Loucy (cell line): ENCODE results near the gene REV1.

Experiments
- H2AFZ ChIP-seq: fragments of 200-600 bp; sonication (generic); 2 replicates; pipeline ENCODE4 v1.6.0; 2016; ENCODE audit warnings: antibody characterized with exemption, mild to moderate bottlenecking, low read length, moderate library complexity
- H3F3A ChIP-seq: fragments of 200-600 bp; 2 replicates; pipeline ENCODE4 v1.6.0; 2016; ENCODE audit warnings: antibody characterized with exemption, low read depth, mild to moderate bottlenecking
- H3K27me3 ChIP-seq: fragments of 200-600 bp; sonication (generic); 2 replicates; pipeline ENCODE4 v1.6.1; 2014; ENCODE audit warnings: low read length, mild to moderate bottlenecking; ENCODE audit not compliant: insufficient read depth, poor library complexity, severe bottlenecking
- H3K36me3 ChIP-seq: fragments of 200-600 bp; sonication (generic); 2 replicates; pipeline ENCODE4 v1.6.1; 2016; ENCODE audit warnings: low read length; ENCODE audit not compliant: insufficient read depth
- H3K4me1 ChIP-seq: fragments of 200-600 bp; sonication (generic); 2 replicates; pipeline ENCODE4 v1.5.1; 2014; ENCODE audit warnings: low read length, mild to moderate bottlenecking; ENCODE audit not compliant: insufficient read depth, poor library complexity, severe bottlenecking
- H3K4me2 ChIP-seq: fragments of 200-600 bp; sonication (generic); 2 replicates; pipeline ENCODE4 v1.6.0; 2014; ENCODE audit warnings: antibody characterized with exemption, low read length, low read depth, mild to moderate bottlenecking; ENCODE audit not compliant: poor library complexity, severe bottlenecking
- H3K4me3 ChIP-seq: fragments of 200-600 bp; sonication (generic); 2 replicates; pipeline ENCODE4 v1.5.1; 2014; ENCODE audit warnings: low read length, mild to moderate bottlenecking, mixed read lengths; ENCODE audit not compliant: poor library complexity, severe bottlenecking
- H3K79me2 ChIP-seq: fragments of 200-600 bp; sonication (generic); 2 replicates; pipeline ENCODE4 v1.6.1; 2014; ENCODE audit warnings: low read length; ENCODE audit not compliant: insufficient read depth
- H3K9ac ChIP-seq: fragments of 200-600 bp; sonication (generic); 2 replicates; pipeline ENCODE4 v1.6.0; 2014; ENCODE audit warnings: mild to moderate bottlenecking, low read depth, low read length, moderate library complexity; ENCODE audit not compliant: poor library complexity, severe bottlenecking
- H3K9me2 ChIP-seq: fragments of 200-600 bp; sonication (generic); replicated peaks from 2 replicates; pipeline ENCODE4 v1.6.1; 2016; ENCODE audit warnings: low read depth, low read length, mixed read lengths
- H3K9me3 ChIP-seq: fragments of 200-600 bp; sonication (generic); 2 replicates; pipeline ENCODE4 v1.6.1; 2014; ENCODE audit warnings: mild to moderate bottlenecking, antibody characterized with exemption, low read length, low read depth; ENCODE audit not compliant: insufficient read depth
- H4K20me1 ChIP-seq: fragments of 200-600 bp; sonication (generic); 2 replicates; pipeline ENCODE4 v1.6.0; 2014; ENCODE audit warnings: antibody characterized with exemption, low read length, mild to moderate bottlenecking; ENCODE audit not compliant: insufficient read depth, poor library complexity, severe bottlenecking
- CTCF ChIP-seq: fragments of 200-600 bp; sonication (generic); conservative IDR thresholded peaks from 2 replicates; pipeline ENCODE4 v1.5.1; 2014; ENCODE audit warnings: mild to moderate bottlenecking, antibody characterized with exemption, low read length
- EZH2phosphoT487 ChIP-seq: fragments of 200-600 bp; IDR thresholded peaks from 2 replicates; pipeline ENCODE4 v1.6.1; 2018; ENCODE audit warnings: antibody characterized with exemption, mild to moderate bottlenecking, moderate library complexity, borderline replicate concordance

The REV1 gene

GRCh38 chr2:99445065-99445464, 44.8 kb downstream of the REV1 start:
- Histone ChIP-seq H3K4me1 (no peaks in the 10 kb centered on the region), H4K20me1 (no peaks in the 10 kb centered on the region), H3K4me3 (no peak overlapping the region), H2AFZ (no peak overlapping the region), H3K36me3 (peaks cover 67% of the 10 kb centered on the region), H3K4me2 (no peak overlapping the region), H3F3A (no peaks in the 10 kb centered on the region), H3K9ac (no peak overlapping the region), H3K79me2 (peaks cover 3% of the 10 kb centered on the region; the same call in 1 of the 2 replicates), H3K9me3 (no peaks in the 10 kb centered on the region), H3K9me2 (no peaks in the 10 kb centered on the region), H3K27me3 (no peaks in the 10 kb centered on the region)
- TF ChIP-seq EZH2phosphoT487 (no peak), CTCF (no peak)

- no peaks in the 10 kb centered on the region for H3K9me2 ChIP-seq
- H2AFZ ChIP-seq, result no peak overlapping the region
- H3K4me3 ChIP-seq, result no peak overlapping the region
- H3K36me3 ChIP-seq, result peaks cover 71% of the 10 kb centered on the region
- H3K27me3 ChIP-seq, result no peaks in the 10 kb centered on the region
- no peak overlapping the region for H3K9ac ChIP-seq
- H3K79me2 ChIP-seq, result 0 out of 2 replicates have a peak, but pooled peaks cover 3% of the 10 kb centered on the region
- H4K20me1 ChIP-seq, result no peaks in the 10 kb centered on the region
- no peak overlapping the region for H3K4me2 ChIP-seq
- no peaks in the 10 kb centered on the region for H3K9me3 ChIP-seq
- TF ChIP-seq EZH2phosphoT487 (no peak), CTCF (no peak)
- no peaks in the 10 kb centered on the region for H3K4me1 ChIP-seq
- no peaks in the 10 kb centered on the region for H3F3A ChIP-seq
Measured at GRCh38 chr2:99444222-99444621, 45.6 kb downstream of the REV1 start.

- Histone ChIP-seq H3K36me3 (peaks cover 72% of the 10 kb centered on the region), H3K9ac (no peak overlapping the region), H3K4me1 (no peaks in the 10 kb centered on the region), H3K79me2 (0 out of 2 replicates have a peak, but pooled peaks cover 3% of the 10 kb centered on the region), H3K27me3 (no peaks in the 10 kb centered on the region), H3K9me3 (no peaks in the 10 kb centered on the region), H3K4me3 (no peak overlapping the region), H3K4me2 (no peak overlapping the region), H4K20me1 (no peaks in the 10 kb centered on the region), H2AFZ (no peak overlapping the region), H3F3A (no peaks in the 10 kb centered on the region), H3K9me2 (no peaks in the 10 kb centered on the region)
- TF ChIP-seq EZH2phosphoT487 (no peak), CTCF (no peak)
Measured at GRCh38 chr2:99442837-99443236, 47.0 kb downstream of the REV1 start.
